Stromal cell of bone marrow (primary cell): Measurements from ENCODE around the gene VAMP4.
"Not testable (repeated sequence)": the region's sequence is repeated elsewhere in the genome, so short reads cannot be mapped to it uniquely, and the experiment has no call there.

Source experiments
- DNase-seq: peaks from one replicate; pipeline ENCODE4 v3.0.0-alpha.2; 2012; ENCODE audit warnings: low read depth

VAMP4 gene

DNA sequence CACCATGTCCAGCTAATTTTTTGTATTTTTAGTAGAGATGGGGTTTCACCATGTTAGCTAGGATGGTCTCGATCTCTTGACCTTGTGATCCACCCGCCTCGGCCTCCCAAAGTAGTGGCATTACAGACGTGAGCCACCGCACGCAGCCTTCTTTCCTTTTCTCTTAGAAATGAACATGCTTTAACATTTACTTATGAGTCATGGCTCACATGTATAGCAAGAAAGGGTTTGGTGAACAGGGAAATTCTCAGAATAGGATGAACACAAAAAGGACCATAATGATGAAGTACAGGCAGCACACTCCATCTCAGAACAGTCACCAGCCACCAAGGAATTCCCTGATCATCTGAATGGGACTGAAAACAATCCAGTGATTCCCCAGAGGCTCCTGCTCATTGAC lies 9.4 kb upstream of the VAMP4 start:
- no peak for DNase-seq

DNA sequence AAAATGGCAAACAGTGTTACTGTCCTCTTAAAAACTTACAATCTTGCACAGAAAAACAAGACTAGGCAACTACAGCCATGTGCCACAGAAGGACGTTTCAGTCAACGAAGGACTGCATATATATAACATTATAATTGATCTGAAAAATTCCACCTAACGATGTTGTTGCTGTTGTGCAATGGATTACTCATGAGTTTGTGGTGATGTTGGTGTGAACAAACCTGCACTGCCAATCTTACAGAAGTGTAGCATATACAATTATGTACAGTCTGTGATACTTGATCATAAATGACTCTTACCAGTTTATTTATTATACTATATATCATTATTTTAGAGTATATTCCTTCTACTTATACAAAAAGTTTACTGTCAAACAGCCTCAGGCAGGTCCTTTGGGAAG lies 6.8 kb upstream of the VAMP4 start:
- DNase-seq, result no peak

DNA sequence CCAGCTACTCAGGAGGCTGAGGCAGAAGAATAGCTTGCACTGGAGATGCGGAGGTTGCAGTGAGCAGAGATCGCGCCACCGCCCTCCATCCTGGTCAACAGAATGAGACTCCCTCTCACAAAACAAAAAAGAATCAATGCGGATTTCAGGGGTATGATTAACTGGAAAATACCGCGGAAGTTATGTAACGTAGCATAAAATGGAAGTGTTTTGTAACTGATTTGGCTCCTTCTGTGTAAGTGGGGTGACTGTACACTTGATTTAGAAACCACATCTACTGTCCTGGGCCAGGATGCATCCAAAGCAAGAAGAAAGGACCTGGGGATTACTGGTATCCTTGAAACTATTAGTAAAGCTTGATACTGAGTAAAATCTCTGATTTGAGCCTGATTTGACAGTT lies 3.1 kb upstream of the VAMP4 start:
- DNase-seq, result no peak

DNA sequence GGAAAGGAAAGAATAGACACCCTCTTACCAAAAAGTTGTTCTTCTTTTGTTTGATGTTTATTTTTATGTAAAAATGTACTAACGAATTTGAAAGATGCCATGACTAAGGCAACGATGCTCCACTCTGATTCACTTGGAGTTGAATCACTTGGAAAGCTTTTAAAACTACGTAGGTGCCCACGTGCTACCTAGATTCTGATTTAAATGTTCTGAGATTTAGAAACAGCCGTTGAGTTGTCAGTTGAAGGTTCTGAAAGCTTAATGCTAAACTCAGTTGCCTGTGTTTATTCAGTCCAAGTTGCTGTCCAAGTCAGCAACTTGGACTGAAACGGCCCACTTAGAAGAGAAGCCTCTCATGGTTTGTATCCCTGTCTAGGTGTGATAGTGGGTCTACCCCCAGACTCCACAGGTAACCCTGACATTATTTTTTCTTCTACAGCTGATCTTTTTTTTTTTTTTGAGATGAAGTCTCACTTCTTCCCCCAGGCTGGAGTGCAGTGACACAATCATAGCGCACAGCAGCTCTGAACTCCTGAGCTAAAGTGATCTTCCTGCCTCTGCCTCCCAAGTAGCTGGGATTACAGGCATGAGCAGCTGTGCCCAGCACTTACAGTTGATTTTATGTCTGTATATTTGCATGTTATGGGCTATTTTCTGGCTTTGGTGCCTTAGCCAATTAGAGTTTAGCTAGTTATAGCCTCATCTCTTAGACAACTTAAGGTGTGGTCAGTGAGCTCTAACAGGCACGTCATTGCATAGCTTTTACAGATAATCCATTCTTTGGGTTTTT lies 1.4 kb upstream of the VAMP4 start:
- DNase-seq, result peak; percentile 84

DNA sequence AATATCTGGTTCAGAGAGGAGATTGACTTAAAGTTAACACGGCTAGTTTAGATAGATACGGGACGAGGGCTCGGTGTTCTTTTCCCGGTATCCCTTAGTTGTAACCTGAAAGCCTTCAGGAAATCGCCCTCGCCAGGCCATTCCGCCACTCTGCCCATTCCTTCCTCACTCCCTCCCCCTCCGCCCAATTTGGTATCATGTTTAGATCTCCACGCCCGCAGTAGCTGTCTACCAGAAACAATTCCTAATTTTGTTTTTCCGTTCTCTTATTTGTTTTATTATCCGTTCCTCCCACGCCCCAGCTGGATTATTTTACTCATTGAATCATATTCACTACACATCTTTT lies 685 bp upstream of the VAMP4 start:
- no peak for DNase-seq

DNA sequence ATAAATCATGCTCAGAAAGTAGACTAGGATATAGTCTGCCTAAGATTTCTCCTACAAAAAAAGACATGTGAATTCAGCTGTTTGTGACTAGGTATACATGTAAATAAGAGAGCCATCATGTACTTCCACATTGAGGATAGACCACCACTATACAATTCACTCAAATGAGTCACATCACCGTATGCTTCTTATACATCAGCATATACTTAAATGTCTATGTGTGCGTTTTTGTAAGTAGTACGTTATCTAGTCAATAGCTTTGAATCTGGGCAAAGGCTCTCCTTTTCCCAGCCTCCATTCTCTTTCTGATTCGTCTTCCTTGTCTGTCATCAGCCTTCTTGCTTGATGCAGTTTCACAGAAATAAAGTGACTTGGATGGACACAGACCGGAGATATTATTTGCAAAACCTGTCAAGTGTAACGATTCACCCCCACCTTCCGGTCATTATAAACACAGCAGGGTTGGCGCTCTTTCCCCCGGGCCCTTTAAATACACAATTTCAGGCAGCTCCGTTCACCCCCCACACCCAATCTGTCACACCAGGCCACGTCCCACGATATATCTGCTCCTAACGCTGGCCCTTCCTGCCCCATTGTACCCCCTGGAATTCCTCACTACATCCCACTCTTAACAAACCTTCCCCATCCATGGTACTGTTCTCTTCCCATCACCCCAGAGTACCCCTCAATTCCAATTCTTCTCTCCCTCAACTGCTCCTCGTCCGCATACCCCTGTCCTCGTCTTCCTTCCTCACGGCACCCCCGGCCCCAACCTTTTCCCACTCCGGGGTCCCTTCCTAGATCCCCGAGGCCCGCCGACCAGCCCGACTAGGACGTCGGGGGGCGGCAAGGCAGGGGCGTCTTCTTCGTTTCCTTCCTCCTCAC lies 636 bp downstream of the VAMP4 start:
- DNase-seq, result no peak

DNA sequence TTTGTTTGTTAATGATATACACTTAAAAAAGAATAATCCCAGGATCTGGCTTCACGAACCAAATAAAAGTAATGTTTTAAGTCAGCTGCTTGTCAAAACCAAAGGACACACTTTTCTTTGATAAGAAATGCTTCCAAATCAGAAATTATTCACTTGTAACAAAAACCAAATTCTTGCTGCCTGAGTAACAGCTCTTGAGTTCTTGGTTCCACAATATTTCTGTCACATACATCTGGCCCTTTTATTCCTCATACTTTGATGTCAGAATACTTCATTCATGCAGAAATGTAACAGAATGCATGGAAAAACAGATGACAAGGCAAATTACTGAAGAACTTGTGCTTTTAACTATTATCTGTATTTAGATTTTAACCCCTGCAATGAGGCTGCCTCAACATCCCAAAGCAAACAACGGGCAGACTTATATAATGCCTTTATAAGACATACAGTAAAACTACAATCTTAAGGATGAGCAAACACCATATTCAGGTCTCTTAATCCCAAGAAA lies 1.5 kb downstream of the VAMP4 start:
- no peak for DNase-seq

DNA sequence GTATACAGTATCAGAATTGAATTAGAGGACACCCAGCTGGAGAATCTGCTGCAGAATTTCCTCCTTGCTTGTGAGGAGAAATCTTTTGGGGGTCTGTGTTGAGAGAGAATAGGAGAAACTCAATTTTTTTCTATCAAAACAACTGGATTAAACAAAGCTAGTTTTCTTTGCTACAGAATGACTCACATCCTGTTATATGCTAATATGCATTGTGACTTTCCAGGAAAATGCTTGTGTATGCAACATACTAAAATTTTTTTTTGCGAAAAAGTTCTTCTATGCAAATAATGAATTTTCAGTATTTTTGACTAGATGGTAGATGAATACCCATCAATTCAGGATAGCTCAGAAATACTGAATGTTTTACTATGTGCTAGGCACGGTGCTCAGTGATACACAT lies 2.2 kb downstream of the VAMP4 start:
- no peak for DNase-seq

DNA sequence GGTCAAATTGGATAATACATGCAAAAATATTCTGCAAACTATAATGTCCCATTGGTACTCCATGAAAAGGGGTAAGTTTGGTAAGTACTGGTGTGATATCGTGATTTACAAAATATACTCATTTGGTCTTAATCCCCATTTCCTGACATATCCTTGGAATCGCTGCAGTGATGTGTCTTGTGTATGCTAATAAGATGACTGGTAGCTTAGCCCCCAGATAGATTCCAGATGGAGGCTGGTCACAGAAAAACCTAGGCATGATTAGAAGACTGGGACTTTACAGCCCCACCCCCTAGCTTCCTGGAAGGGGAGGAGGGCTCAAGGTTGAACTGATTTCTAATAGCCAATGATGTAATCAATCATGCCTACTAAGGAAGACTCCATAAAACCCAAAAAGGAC lies 3.0 kb downstream of the VAMP4 start:
- no peak for DNase-seq

DNA sequence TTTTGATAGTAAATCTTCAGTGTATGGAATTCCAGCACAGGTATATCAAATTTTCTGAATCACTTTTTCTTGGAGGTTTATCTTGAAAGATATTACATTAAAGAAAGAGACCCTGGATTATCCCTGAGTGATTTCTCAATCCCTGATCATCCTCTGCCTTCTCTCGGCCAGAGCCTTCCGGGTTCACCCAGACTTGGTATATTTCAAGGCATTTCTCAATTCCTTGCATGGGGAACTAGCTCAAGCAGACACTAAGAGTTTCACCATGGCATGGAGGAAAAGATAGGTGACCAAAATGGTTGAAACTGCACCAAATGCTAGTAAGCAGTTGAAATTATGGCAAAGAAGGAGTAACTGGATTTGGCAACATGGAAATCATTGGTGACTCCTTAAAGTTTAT lies 5.7 kb downstream of the VAMP4 start:
- no peak for DNase-seq

DNA sequence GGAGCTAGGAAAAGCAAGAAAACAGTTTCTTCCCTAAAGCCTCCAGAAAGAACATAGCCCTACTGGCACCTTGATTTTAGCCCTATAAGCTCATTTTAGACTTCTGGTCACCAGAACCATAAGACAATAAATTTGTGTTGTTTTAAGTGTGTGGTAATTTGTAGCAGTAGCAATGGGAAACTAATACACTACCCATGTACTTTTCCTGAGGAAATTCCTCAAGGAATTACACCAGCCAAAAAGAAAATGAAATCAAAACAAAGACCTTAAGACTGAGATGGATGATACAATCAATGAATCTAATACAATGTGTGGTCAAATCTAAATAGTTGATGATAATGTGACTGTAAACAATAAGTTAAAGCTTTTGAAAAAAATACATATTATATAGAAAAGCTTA lies 11.8 kb downstream of the VAMP4 start:
- DNase-seq, result no peak

DNA sequence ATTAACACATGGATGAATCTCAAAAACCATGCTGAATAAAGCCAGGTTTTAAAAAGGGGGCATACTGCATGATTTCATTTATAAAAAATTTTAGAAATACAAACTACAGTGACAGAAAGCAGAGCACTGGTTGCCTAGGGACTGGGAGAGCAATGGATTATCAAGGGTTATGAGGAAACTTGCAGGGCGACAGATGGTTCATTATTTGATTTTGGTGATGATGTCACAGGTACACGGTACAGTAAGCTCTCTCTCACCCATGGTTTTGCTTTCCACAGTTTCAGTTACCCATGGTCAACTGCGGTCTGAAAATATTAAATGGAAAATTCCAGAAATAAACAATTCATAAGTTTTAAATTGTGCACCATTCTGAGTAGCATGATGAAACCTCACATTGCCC lies 14.1 kb downstream of the VAMP4 start:
- no peak for DNase-seq

DNA sequence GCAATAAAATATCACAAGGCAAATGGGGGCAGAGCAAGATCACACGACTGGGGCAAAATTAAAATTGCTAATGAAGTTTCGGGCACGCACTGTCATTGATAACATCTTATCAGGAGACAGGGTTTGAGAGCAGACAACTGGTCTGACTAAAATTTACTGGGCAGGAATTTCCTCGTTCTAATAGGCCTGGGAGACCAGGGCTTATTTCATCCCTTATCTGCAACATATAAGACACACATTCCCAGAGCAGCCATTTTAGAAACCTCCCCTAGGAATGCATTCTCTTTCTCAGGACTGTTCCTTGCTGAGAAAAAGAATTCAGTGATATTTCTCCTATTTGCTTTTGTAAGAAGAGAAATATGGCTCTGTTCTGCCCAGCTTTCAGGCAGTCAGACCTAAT lies 18.7 kb downstream of the VAMP4 start:
- DNase-seq, result not testable (repeated sequence)

DNA sequence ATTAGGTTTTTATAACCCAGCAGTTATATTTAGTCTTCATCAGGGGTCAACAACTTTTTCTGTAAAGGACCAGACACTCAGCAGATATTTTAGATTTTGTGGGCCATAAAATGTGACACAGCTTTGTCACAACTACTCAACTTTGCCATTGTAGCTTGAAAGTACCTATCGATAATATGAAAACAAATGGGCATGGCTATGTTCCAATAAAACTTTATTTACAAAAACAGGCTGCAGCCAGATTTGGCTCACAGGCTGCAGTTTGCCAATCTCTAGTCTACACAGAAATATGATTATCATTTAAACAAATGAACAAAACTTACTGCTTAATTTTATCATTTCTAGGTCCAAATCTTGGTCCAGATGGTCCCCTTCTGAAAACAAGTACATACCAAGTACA lies 23.0 kb downstream of the VAMP4 start:
- no peak for DNase-seq

DNA sequence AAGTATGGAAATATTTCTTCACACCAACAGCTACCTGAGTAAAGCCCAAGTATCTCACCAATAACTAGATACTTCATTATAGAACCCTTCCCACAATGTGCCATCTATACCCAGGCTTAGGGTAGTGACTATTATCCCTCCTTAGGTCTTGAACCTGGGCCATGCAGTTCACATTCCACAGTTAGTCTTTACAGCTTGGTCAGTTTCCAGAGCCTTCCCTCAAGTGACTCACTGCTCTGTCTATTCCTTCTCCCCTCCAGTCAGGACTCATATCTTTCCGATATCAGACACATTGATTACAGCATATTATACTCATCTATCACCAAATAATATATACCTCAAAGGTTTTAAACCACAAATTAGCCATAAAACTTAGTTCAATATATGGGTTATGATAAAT lies 23.6 kb downstream of the VAMP4 start:
- no peak for DNase-seq

DNA sequence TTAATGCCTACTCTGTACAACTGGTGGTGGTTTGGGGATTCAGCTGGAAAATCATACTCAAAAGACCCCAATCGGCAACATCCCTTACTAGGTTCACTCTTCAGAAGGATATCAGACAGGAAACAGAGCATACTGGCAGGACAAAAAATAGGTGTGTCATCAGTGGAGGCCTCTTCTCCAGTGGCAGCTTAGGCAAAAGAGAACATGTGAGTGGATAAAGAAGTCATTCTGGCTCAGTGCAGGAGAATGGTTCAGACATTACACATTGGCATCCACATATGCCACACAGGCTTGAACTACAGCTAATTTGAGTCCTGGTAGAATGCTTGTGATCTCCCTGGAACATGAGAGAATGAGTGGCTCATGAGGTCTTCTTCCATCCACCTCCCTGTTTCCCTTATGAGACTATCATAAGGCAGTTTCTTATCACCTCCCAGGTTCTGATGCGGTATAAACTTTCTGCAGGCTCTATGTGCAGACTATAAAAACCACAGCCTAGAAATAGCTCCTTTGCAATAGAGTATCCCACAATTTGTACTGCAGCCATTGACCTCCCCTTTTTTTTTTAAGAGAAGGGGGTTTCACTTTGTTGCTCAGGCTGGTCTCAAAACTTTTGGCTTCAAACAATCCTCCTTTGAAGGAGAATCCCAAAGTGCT lies 24.7 kb downstream of the VAMP4 start:
- no peak for DNase-seq

DNA sequence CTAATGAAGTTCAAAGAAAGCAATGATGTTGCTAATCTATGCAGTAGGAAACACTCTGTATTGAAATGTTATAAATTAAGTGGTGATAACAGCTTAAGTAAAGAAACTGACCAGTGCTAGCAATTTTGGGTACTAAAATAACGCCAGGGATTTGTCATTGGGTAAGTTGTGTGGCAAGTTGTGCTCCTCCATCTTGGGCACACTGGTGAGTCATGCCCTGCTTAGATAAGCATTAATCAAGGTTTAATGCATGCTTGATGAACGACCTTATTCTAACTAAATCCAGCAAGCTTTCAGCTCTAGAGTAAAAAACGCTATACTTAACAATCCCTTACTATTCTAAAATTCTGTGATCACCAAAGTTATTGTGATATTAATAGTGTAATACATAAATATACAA lies 25.2 kb downstream of the VAMP4 start:
- no peak for DNase-seq

DNA sequence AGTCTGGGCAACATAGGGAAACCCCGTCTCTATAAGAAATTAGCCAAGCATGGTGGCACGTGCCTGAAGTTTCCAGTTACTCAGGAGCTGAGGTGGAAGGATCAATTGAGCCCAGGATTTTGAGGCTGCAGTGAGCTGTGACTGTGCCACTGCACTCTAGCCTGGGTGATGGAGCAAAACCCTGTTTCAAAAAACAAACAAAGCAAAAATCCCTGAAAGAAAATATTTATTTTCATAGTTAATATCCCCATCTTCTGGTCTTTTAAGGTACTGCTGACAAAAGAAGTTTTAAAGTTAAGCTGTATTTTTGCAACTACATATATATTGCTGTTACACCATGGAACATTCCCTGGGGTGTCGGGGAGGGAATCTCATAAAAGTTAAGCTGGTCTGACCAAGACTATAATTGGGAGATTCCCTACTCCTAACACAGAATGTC lies 26.0 kb downstream of the VAMP4 start:
- DNase-seq, result no peak

DNA sequence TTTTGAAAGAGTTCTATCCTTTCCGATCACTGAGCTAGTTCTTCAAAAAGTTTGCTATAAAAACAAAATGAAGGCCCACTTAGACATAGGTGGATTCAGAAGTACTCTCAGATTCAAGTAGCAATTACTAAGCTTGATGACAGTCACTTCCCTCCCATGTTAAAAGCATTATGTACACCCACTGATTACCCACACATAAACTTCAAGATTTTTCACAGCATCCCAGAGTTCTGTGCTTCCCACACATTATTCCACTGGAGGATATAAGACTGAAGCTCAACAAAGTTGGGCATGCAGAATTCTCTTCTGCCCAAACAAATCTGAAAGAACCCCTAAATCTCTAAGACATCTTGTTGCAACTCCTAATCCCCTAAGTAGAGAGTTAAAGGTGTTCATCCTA lies 29.5 kb downstream of the VAMP4 start:
- no peak for DNase-seq

DNA sequence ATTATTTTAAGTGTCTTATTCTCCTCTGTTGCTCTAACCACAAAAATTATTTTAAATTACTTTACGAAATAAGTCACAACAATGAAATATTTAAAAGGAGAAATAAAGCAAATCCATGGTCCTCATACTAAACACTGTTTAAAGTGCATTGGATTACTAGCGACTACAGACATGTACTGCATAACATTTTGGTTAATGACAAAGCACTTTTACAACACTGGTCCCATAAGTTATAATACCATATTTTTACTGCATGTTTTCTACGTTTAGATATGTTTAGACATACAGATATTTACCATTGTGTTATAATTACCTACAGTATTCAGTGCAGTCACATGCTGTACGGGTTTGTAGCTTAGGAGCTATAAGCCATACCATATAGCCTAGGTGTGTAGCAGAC lies 30.2 kb downstream of the VAMP4 start:
- DNase-seq, result no peak

DNA sequence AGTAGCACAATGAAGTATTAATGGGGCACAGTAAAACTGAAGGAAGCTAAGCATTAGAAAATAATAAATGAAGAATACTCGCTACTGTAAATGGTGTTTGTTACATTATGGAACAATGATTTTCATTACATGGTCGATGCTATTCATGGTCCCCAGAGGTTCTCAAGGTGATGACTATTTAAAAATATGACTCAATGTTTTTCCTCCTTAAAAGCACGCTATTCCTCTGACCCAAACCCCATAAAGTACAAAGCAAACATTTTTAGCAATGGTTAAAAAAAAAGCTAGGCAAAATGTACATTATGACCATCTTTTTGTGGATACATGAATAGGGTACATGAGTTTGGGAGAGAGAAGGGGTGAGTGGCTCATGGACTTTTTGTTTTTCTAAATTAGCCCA lies 34.3 kb downstream of the VAMP4 start:
- DNase-seq, result no peak

DNA sequence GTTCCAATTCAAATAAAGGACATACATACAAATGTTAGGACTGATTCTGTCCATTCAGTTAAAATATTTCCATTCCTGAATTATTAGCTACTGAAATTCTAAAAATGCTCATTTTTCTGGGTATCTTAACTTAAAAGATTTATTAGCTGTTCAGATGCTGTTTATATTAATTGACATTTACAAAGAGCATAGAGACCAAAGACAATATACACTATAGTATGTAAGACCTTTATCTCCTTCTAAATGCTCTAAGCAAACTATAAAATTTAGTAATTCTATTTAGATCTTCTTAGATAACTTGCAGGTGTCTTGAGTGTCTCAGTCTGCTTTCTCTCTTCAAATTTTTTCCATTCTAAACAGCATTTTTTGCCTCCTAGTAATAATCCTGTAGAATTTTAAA lies 39.3 kb downstream of the VAMP4 start:
- no peak for DNase-seq

DNA sequence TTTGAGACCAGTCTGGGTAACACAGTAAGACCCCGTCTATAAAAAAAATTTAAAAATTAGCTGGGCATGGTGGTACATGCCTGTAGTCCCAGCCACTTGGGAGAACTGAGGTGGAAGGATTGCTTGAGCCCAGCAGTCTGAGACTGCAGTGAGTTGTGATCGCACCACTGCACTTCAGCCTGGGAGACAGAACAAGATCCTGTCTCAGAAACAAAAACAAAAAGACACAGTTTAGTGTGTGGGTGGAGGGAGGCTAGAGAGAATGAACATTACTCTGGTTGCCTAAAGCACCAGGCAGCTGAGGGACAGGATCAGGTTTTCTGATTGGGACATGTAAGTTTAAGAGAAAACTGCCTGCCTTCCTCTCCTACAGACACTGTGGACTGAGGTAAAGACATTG lies 42.3 kb downstream of the VAMP4 start:
- no peak for DNase-seq
